ENCODE measurements around the gene CRIP1.
A peak's percentile ranks its signal among the peaks of the same experiment; 100 is the strongest.

Gene CRIP1

DNA sequence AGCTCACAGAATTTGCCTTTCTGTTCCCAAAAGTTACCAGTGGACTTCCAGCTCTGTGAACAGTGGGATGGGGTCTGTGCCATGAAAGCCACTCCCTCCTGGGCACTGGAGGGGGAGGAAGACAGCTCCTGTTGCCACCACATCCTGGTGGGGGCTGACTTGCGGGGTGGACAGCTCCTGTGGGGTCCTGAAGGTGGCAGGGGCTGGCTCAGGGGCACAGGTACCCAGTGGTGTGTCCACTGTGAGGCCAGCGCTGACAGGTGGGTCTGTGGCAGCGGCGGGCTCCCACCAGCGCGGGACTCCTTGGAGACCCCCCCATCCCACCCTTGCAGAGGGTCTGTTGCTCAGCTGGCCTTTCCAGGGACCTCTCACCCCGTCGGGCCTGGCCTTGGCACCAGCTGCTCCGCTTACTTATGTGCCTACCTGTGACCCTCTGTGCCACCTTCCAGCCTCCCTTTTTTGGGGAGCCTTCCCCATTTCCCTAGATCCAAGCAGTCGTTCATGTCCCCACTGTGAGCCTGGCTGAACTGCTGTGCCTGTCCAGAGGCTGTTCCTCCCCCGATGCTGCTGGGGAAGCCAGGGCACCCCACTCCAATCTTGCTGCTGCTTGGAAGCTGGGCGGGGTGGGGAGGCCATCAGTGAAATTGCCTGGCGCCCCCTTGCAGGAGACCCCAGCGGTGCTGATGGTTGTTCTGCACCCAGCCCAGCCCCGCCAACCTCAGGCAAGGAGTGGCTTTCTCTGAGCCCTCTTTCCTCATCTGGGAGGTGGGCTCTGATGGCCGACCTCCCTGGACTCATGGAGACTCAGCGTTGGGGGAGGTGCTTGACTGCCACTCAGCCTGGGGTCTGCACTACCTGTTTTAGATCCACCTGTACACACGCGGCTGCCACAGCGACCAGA is 6.5 kb downstream of the CRIP1 start:
- DNase-seq (ENCODE audit: low spot score) = no peak

DNA sequence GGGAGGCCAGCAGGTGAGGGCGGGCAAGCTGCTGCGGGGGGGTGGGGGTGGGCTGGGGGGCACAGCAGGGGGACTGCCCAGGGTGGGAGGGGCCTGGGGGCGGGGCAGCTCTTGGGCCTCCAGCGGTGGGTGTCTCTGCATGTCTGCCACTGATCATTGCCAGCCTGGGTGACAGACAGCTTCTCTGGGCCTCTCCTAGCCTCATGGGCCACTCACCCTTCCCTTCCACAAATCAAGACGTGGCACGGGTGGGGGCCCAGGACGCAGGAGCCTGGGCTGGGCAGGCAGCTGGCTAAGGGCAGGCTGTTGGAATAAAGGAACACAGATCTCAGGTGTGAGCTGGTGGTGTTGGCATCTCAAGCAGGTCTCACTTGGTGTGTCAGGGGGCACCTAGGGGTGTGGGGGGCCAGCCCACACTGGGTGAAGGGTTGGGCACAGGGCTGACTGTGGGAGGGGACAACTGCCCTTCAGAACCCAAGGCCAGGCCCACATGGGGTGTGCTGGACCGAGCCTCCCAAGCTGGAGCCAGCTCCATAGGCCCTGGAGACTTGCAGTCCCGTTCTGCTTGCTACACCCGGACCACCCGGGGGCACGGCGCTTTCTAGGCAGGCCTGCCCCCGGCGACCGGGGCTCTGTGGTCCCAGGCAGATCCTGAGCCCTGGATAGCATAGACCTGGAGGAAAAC is 7.4 kb downstream of the CRIP1 start:
- DNase-seq (ENCODE audit: low spot score) = no peak

DNA sequence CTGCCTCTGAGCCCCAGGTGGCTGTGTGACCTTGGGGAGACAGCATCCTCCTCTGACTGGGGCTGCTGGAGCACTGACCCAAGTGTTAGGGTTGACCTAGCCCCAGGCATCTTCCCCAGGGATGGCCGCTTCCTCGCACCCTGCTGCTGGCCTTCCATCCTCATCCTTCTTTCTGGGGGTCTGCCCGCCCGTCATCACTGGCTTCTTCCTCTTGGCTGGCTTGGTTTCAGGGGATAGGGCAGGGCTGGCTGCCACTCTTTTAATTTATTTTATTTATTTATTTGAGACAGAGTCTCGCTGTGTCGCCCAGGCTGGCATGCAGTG is 7.9 kb downstream of the CRIP1 start:
- no peak for DNase-seq (ENCODE audit: low spot score)

DNA sequence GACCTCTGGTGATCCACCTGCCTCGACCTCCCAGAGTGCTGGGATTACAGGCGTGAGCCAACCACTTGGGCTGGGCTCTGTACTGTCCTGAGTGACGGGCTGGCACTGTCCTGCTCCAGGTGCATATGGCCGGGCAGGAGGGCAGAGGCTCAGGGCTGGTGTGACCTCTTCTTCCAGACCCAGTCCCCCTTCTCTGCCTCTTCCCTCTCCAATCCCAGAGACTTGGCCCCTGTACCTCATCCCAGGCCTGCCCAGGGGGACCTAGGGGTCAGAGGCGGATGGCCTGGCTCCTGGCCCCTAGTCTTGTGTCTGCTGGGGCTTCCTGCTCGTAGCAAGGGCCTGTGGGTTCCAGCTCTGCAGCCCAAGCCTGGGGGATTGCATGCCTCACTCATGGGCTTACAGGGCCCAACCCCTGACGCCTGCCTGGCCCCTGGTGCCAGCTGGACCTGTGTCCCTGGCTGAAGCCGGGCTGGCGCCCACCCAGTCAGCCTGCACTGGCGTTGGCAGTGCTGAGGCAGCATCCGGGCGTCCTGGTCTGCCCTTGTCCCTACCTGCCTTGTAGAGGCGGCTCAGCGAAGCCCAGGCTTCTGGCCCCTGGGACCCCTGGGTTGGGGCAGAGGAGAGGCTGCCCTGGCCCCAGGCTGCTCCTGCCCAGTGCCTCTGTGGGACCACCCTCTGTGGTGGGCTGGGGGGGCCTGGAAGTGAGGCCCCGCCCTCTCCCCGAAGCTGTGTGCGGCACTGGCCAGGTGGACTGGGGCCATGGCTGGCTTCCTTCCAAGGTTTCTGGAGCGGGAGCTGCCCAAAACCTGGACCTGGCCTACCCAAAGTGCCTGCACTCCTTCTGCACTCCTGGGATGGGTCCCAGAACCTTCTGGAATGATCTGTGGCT is 8.7 kb downstream of the CRIP1 start:
- DNase-seq (ENCODE audit: low spot score) = no peak

DNA sequence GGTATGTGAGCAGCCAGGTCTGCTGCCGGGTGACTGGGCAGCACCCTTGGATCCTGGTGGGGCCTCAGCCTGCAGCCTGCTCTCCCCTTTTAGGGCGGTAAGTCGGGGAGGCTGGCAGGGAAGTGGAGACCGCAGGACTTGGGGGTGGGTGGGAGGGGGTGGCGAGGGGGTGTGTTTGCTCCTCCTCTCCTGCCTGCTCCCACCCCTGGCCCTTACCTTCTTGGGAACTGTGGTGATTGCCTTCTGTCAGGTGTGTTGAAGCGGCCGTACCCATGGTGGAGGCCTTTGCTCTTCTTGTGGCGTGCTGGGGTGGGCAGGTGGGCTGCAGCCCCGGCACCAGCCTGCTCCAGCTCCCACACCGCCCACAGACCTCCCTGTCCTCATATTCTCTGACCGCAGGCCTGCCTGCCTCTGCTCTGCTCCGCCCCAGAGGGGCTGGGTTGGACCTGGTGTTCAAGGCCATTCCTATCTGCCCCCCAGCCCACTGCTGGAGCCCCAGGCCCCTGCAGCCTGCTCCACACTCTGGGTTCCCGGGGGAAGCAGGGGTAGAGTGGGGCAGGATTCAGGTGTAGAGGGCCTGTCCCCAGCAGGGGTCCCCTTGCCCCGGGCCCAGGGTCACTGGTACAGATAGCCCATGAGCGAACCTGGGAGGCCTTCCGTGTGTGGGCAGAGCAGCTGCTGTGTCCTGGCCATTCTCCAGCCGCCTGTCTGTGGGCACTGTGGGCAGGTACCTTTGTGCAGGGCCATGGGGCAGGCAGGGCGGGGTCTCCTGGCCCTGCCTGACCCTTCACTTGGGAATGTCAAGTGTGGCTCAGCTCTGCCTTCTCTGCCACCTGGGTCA is 9.5 kb downstream of the CRIP1 start:
- DNase-seq (ENCODE audit: low spot score) = no peak

DNA sequence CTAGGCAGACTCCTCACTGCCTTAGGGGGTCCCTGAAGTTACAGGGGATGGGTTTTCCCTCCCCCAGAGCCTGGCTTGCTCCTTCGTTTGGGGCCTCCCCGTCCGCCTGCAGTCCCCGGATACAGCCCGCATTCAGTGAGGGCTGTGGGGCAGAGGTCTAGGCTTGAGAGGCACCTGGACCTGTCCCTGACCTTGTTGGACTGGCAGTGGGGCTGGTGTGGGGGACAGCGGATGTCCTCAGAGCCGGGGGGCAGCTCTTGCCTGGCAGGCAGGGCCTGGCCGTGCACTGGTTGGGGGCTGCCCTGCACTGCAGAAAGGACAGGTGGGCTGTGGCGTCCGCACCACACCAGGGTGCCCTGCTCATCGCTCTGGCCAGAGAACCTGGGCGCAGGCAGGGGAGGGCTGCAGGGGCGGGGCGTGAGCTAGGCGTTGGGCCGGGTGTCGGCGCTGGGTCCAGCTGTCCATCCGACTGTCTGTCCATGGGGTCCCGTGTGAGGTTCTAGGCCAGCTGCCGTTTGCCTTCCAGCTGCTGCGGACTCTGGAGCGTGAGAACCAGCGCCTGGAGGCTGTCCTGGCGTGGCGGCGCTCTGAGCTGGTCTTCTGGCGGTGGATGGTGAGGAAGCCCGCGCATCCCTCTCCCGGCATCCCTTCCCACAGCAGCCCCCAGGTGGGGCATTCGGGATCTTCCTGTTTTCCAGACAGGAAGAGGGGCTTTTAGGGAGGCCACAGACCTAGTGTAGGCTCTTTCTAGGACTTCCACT is 10.3 kb downstream of the CRIP1 start:
- no peak for DNase-seq (ENCODE audit: low spot score)

DNA sequence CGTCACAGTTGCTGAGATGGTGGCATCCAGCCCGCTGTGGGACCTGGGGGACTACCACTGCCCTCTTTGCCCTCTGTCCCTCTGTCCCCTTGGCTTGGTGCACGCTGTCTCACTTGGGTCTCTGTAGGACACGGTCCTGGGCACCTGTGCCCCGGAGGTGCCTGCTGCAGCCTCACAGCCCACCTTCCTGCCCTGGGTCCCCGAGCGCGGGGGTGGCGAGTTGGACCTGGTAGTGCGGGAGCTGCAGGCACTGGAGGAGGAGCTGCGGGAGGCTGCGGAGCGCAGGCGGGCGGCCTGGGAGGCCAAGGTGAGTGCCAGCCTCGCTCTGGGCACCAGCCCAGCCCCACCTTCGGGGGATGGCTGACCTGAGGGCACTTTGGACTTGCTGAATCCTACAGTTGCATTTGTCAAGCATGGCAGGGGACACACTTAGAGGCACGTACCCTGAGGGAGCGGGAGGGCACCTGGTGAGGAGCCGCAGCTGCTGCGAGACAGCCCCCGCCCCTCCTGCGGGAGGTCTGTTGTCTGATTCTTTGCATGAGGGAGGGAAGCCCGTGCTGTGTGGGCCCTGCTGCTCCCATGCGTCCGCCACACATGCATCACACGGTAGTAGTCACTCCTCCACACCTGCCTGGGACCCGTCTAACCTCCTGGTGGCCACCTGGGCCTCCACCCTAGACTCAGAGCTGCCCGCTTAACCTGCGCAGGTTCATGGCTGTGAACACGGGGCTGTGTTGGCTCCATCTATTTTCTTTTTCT is 11.2 kb downstream of the CRIP1 start:
- no peak for DNase-seq (ENCODE audit: low spot score)

DNA sequence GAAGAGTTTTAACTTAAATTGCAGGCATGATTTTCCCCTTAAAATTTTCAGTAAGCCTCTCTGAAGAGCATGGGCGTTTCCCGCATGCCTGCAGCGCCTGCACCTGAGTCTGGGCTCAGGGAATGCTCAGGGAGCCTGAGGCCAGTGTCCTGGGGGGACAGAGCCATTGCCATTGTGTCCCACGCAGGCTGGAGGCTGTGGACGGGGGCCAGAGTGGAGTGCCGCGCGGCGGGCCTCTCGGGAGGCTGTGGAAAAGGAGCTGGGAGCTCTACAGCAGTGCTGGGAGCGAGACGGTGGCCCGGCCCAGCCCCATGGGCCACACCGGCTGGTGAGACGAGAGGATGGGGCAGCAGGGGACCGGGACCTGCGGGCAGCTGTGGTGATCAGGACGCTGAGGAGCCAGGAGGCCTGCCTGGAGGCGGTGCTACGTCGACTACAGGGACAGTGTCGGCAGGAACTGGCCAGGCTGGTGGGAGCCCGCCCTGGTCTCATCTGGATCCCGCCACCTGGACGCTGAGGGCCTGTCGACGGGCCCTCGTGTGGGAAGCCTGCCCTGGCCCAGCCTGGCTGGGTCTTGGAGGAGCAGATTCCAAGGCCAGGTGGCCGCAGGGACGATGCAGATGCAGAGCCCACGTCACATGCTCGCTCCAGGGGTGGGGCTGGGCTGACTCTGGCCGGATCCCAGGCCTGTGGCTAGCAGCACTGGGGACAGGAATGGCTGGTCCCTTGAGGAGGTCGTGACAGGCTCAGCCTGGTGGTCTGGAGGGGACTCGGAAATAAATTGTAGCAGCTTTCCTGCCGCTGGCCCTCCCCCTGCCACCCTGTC is 12.0 kb downstream of the CRIP1 start:
- no peak for DNase-seq (ENCODE audit: low spot score)

DNA sequence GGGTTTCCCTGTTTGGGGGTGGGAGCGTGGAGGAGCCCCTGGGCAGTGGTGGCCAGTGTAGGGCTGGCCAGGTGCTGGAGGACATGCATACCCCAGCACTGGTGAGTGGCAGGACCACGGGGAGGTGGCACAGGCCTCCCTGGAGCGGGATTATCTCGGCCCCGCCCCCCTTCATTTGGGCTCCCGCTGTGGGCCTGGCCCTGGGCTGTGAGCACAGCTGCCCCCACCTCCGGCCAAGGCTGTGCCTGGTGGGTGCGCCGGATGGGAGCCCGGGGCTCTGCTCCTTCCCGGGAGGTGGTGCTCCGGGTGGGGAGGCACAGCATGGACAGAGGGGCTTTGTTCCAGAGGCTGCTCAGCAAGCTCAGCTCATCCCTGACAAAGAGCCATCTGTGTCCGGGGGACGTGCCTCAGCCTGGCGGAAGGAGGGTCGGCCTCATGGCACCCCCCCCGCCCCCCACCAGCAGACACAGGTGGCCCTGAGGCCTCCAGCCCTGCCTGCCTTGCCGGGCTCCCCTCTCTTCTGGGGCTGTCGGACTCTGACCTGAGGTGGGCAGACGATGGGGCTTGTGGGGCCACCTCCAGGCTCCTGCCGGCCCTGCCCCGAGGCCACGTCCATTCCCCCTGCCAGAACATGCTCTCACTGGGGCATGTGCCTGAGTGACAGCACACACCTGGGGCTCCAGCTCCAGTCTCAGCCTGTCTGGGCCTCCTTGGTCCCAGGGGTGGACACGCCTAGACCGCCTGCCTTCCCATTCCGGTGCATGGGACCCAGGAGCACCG is 12.8 kb downstream of the CRIP1 start:
- peak; percentile 93 for DNase-seq (ENCODE audit: low spot score)

DNA sequence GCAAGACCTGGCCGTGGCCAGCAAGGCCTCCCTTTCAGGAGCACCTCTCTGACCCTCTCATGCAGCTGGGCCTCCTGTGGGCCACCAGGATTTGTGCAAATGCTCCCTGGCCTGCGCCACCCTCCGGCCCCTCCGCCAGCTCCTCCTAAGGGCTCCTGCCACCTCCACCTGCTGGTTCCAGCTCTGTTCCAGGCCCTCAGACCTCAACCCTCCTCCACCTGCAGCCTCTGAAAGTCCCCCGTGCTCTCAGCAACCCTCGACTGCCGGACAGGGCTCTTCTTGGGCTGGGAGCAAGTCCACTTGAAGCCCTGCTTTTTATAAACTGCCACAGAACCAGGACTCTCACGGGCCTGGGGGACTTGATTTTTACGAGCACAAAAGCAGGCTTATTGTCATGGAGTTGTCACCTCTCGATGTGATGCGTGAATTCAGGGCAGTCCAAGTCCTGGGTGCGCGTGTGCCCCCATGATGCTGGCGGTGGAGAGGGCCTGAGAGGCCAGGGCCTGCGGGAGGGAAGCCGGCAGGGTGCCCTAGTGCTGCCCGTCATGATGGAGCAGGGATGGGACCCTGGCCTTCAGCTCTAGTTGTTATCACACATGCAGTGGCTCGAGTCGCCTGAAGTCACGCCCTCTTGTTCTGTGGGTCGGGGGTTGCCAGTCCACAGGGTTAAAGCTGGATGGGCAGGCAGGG is 13.5 kb downstream of the CRIP1 start:
- no peak for DNase-seq (ENCODE audit: low spot score)

DNA sequence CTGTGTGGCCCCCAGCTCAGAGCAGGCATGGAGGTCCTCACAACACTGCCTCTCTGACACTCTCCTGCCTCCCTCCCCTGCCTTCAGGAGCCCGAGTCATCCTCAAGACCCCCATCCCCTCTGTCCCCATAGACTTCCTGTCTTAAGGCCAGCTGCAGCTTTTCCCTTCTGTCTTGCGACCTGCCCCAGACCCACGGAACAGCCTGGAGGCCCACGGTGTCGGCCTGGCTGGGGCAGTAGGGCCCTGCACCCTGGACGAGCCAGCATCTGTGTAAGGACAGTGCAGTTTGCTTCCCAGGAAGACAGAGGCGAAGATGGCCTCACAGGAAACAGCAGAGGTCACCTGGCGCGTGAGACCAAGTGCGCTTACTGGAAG is 14.0 kb downstream of the CRIP1 start:
- no peak for DNase-seq (ENCODE audit: low spot score)

DNA sequence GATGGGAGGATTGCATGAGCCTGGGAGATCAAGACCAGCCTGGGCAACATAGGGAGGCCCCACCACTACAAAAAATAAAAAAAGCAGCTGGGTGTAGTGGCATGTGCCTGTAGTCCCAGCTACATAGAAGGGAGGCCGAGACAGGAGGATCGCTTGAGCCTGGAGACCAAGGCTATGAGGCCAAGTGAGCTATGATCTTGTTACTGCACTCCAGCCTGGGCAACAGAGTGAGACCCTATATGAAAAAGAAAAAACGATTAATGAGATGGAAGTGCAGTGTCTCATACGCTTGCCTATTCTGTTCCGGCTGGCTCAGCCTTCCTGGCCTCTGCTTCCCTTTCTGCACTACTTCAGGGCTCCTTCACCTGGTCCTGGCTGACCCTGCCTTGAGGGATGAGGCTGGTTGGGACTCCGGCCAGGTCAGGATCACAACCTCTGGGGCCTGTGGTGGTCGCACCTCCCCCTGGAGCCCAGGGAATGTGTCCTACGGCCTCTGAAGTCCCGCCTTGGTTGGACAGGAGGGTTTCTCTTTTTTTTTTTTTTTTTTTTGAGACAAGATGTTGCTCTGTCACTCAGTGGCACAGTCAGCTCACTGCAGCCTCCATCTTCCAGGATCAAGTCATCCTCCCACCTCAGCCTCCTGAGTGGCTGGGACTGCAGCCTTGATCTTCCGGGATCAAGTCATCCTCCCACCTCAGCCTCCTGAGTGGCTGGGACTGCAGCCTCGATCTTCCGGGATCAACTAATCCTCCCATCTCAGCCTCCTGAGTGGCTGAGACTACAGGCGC is 15.0 kb downstream of the CRIP1 start:
- DNase-seq (ENCODE audit: low spot score) = no peak

DNA sequence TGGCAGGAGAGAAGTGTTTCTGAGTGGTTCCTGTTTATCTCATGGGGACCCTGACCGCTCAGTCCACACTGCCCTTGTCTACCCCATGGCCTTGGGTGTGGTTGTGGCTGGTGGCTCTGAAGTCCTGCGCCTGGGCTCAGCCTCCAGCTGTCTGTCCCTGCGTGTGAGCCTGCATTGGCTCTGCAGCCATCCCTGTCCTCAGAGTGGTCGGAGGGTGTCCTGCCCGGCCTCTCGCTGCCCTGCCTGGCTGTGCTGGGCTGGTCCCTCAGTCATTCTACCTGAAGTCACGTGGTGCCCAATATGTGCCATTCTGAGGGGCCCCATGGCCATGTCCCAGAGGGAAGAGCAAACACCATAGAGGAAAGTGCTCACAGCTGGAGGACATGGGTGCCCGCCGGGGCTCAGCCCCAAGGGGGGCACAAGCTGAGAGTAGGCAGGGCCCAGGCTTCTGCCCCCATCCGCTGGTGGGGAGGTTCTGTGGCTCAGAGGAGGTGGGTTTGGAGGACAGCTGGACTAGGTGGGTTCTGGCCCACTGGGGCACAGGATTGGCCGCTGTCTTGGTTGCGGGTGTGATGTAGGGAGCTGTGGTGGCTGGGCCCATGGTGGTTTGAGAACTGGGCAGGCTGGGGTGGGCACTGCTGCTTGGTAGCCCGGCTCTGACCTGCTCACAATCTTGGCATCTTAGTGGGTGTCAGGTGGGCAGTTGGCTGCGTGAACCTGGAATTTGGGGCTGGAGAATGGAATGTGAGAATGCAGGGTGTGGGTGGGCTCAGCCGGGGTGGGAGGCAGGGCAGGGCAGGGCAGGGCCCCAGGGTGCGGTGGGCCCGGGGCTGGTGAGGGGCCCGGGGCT is 16.0 kb downstream of the CRIP1 start:
- DNase-seq (ENCODE audit: low spot score) = no peak

DNA sequence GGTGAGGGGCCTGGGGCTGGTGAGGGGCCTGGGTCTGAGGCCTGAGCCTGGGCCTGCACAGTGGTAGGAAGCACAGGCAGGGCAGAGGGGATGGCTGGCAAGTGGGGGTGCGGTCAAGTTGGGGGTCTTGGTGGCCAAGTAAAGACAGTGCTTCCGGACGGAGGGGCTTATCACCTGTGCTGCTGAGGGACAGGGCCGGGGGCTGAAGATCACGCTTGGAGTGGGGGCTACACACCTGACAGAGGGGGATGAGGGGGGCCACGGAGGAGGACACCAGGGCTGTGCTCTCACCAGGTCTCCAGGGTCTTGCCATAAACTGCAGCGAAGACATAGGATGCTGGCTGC is 16.6 kb downstream of the CRIP1 start:
- DNase-seq (ENCODE audit: low spot score) = no peak

DNA sequence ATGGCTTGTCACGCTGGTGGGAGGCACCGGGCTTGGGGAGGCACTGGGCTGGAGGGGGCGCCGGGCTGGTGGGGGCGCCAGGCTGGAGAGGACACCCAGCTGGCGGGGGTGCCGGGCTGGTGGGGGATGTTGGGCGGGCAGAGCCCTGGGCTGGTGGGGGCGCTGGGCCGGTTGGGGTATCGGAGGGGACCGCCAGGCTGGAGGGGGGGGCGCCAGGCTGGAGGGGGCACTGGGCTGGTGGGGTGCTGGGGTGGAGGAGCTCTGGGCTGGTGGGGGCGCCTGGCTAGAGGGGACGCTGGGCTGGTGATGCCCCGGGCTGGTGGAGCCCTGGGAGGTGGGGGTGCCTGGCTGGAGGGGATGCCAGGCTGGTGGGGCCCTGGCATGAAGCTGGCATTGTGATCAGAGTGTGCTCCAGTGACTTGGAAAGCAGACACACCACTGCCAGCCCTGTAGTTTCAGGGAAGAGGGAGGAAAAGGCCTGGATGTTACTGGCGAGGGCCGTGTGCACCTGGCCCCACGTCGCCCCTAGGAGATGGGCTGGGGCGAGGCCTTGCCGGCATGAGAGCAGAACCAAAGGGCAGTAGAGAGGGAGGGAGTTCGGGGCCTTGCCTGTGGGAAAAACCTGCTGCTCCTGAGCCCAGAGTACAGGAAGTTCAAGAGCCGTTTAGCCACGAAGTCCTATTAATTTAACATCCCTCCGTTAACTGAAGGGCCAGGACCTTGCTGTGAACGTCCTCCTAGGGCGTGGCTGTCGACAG is 17.4 kb downstream of the CRIP1 start:
- DNase-seq (ENCODE audit: low spot score) = no peak

DNA sequence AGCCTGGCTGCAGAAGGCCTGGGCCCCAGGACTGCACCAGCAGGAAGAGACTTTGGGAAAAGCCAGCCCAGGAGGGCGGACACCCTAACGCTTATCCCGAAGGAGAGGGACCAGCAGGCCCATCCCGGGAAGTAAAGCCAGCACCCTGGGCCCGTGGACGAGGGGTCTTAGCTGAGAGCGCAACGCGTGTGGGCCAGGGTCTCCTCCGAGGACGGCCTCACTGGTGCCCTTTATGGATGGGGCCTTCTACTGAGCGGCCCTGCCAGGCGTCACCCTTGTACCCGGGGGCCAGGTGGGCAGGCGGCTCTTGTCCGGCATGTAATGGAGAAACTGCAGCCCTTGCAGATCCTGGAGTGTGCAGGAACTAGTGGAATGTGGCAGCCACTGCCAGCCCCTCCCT is 18.4 kb downstream of the CRIP1 start:
- no peak for DNase-seq (ENCODE audit: low spot score)
